MM.1S (cell line): ENCODE results near the gene NUP210.

Experiments used
- EZH2 ChIP-seq: fragments of 300-600 bp; sonication (generic); optimal IDR thresholded peaks from 2 replicates; pipeline ENCODE3; 2017; ENCODE audit warnings: low read depth, mild to moderate bottlenecking, antibody characterized with exemption, low read length, mixed read lengths
- EZH2phosphoT487 ChIP-seq: fragments of 300-600 bp; sonication (generic); IDR thresholded peaks from 2 replicates; pipeline ENCODE4 v1.6.1; 2018; ENCODE audit warnings: antibody characterized with exemption, low read length
- TF ChIP-seq, protein P1 (sequence below): fragments of 300-600 bp; sonication (generic); IDR thresholded peaks from 2 replicates; pipeline ENCODE4 v1.5.1; 2016; ENCODE audit warnings: antibody characterized with exemption, low read length, mixed read lengths

DNA sequence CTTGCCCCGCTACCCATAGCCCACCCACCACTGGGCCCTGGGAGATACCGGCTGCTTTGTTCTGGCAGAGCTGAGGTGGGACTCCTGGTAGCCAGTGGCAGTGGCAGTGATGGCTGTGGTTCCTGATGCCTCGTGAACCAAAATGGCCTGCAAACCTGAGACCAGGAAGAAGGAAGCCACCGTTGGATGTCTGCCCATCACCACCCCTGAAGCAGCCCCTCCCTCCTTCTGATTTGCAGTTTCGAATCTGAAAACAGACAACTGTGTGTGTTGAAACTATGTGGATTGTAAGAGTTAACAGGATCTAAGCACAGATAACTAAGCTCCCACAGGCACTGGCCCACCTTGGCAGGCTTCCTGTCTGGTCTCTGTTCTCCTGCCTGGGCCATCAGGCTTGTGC is 66.6 kb downstream of the NUP210 start:
- TF ChIP-seq, protein P1, sequence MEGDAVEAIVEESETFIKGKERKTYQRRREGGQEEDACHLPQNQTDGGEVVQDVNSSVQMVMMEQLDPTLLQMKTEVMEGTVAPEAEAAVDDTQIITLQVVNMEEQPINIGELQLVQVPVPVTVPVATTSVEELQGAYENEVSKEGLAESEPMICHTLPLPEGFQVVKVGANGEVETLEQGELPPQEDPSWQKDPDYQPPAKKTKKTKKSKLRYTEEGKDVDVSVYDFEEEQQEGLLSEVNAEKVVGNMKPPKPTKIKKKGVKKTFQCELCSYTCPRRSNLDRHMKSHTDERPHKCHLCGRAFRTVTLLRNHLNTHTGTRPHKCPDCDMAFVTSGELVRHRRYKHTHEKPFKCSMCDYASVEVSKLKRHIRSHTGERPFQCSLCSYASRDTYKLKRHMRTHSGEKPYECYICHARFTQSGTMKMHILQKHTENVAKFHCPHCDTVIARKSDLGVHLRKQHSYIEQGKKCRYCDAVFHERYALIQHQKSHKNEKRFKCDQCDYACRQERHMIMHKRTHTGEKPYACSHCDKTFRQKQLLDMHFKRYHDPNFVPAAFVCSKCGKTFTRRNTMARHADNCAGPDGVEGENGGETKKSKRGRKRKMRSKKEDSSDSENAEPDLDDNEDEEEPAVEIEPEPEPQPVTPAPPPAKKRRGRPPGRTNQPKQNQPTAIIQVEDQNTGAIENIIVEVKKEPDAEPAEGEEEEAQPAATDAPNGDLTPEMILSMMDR, result no peak
- TF ChIP-seq EZH2 (no peak), EZH2phosphoT487 (no peak)
